Measurements from ENCODE around the gene KIF15. TPM values are rescaled to one million over a fixed set of nuclear protein-coding genes. Genes with fewer than 3 reads are reported as not detected.

KIF15 gene
- total RNA-seq, 4 donors from 2014 or later: 0.15 to 1.8 (median 0.33) TPM; not detected in 1

- WGBS, 2 donors: 1 to 2% methylated on average over 25 to 26 of the region's 46 CpGs
Observed at GRCh38 chr3:44729384-44729910, 32.1 kb upstream of the KIF15 start, which contains the start of gene ZNF501. Gene ZNF501 (plus strand): TSS chr3:44729635. CDS start chr3:44734422, 4,787 bp downstream.

GRCh38 chr3:44734646-44735168 is 26.9 kb upstream of the KIF15 start:
- Histone ChIP-seq H3K27ac (no peak overlapping the region), H3K36me3 (peaks cover 14 to 15% of the 10 kb centered on the region in 2 donors), H3K4me1 (no peaks in the 10 kb centered on the region), H3K4me3 (replicated peaks in 1 of 3) (no peak overlapping the region), H3K27me3 (no peaks in the 10 kb centered on the region), H3K9me3 (no peaks in the 10 kb centered on the region)
- WGBS, 2 donors: 97 to 98% methylated on average over 3 of the region's 3 CpGs
- no peak for TF ChIP-seq CTCF (IDR thresholded peaks at IDR 0.05)
- no peak for TF ChIP-seq POLR2A (IDR thresholded peaks at IDR 0.05)
- intact Hi-C loops (cut with DNase I): no loop called here
- DNase-seq: no peak

More at GRCh38 chr3:44729384-44729910, 32.1 kb upstream of the KIF15 start, which contains the start of gene ZNF501:
- H3K36me3 ChIP-seq: peaks cover 11 to 13% of the 10 kb centered on the region in 2 donors
- intact Hi-C loops (cut with DNase I): no loop called here
- peak; percentile 91 to 92 for DNase-seq
- H3K27ac ChIP-seq: no peak within 1 kb of the TSS
- no peaks in the 10 kb centered on the region for H3K9me3 ChIP-seq
- peaks cover 0 to 4% of the 10 kb centered on the region in 2 donors for H3K4me1 ChIP-seq
- TF ChIP-seq POLR2A (IDR thresholded peaks at IDR 0.05): peak in 1 of 2 donors; percentile 30
- no peak for TF ChIP-seq CTCF (IDR thresholded peaks at IDR 0.05)
- H3K27me3 ChIP-seq: no peaks in the 10 kb centered on the region
- H3K4me3 ChIP-seq (replicated peaks in 1 of 3): peak within 1 kb of the TSS; percentile 3 to 63 (median 18)

GRCh38 chr3:44761101-44761423 is 532 bp upstream of the KIF15 start:
- WGBS, 2 donors: 1 to 3% methylated on average over 8 to 15 of the region's 15 CpGs
- Histone ChIP-seq H3K4me1 (peaks cover 10 to 13% of the 10 kb centered on the region in 2 donors), H3K9me3 (no peaks in the 10 kb centered on the region), H3K27me3 (no peaks in the 10 kb centered on the region), H3K4me3 (replicated peaks in 1 of 3) (peak overlapping the region; percentile 84 to 91 (median 91)), H3K36me3 (no peaks in the 10 kb centered on the region), H3K27ac (peak overlapping the region in 2 of 3 donors; percentile 39 to 69)
- intact Hi-C loops (cut with DNase I): no loop called here
- TF ChIP-seq POLR2A (IDR thresholded peaks at IDR 0.05) (no peak), CTCF (IDR thresholded peaks at IDR 0.05) (no peak)
- DNase-seq: no peak

- Histone ChIP-seq H3K27me3 (no peaks in the 10 kb centered on the region), H3K9me3 (no peaks in the 10 kb centered on the region), H3K4me1 (peaks cover 10 to 13% of the 10 kb centered on the region in 2 donors), H3K4me3 (replicated peaks in 1 of 3) (peak overlapping the region in 2 of 3 donors; percentile 29 to 91), H3K36me3 (no peaks in the 10 kb centered on the region), H3K27ac (no peak overlapping the region)
- TF ChIP-seq CTCF (IDR thresholded peaks at IDR 0.05): no peak
- no peak for TF ChIP-seq POLR2A (IDR thresholded peaks at IDR 0.05)
- no peak for DNase-seq
- WGBS, 2 donors: 2 to 4% methylated on average over 9 of the region's 9 CpGs
- intact Hi-C loops (cut with DNase I): no loop called here
Observed at GRCh38 chr3:44762170-44762677, 630 bp downstream of the KIF15 start.

GRCh38 chr3:44762690-44763089 is 1.1 kb downstream of the KIF15 start:
- 36 to 44% methylated on average over 5 of the region's 5 CpGs for WGBS, 2 donors
- H3K4me3 ChIP-seq (replicated peaks in 1 of 3): no peak overlapping the region
- H3K36me3 ChIP-seq: no peaks in the 10 kb centered on the region
- intact Hi-C loops (cut with DNase I): no loop called here
- no peaks in the 10 kb centered on the region for H3K27me3 ChIP-seq
- no peaks in the 10 kb centered on the region for H3K9me3 ChIP-seq
- no peak overlapping the region for H3K27ac ChIP-seq
- H3K4me1 ChIP-seq: peaks cover 10 to 13% of the 10 kb centered on the region in 2 donors
- no peak for DNase-seq
- TF ChIP-seq POLR2A (IDR thresholded peaks at IDR 0.05) (no peak), CTCF (IDR thresholded peaks at IDR 0.05) (no peak)

All from thyroid gland (tissue), 4 donors.